ENCODE data around the gene ZNF552. TPM values are rescaled to one million over a fixed set of nuclear protein-coding genes. Genes with fewer than 3 reads are reported as not detected.

The ZNF552 gene
- total RNA-seq, 1 experiment from 2014 or later = 2.6 TPM

DNA sequence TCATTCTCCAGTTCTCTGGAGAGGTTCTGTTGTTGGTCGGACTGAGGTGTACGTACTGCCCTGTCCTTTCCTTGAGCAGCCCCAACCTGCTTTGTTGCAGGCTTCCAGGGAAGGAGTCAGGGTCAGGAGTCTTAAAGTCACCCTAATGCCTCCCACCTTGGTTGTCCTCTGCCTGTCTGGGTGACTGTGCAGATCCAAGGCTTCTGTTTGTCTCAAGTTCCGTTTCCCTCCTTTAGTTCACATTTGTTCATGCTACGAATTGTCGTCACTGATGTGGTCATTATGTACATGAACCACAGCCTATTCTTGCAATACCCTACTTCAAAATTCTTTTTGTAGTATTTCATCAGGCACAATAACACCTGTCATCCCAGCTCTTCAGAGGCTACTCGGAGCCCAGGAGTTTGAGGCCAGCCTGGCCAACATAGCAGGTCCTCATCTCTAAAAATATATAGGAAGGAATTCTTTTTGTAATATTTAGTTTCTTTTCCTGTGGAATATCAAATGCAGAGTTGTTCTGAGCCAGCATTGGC lies 37.9 kb downstream of the ZNF552 start:
- DNase-seq (ENCODE audit: low read depth) = no peak

DNA sequence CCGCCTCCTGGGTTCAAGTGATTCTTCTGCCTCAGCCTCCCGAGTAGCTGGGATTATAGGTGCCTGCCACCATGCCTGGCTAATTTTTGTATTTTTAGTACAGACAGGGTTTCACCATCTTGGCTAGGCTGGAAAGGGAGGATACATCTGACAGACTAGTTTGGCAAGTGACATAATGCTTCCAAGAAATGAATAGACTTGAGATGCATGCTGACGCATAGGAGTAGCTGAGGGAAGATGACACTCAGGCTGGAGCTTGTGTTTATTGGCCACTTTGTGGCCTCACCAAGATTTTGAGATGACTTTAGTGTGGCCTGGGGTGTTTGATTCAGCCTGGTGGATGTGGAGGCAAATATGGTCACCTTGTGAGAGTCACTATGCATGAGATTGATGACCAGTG lies 41.2 kb downstream of the ZNF552 start:
- no peak for DNase-seq (ENCODE audit: low read depth)

DNA sequence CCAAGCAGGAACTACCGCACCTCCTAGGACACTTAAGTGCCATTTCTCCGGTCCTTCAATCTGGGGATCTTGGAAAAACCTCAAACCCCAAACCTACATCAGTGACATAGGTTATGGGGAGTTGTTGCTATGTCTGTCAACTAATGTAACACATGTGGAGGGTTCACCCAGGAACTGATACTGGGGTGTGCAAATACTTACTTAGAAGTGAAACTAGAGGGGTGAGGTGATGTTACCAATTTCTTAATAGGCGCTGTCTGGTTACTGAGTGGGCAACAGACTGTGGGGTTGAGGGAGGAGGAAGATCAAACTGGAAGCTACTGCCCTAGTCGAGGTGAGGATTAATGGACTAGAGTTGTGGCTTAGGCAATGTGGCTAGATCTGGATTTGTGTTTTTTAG lies 43.3 kb downstream of the ZNF552 start:
- no peak for DNase-seq (ENCODE audit: low read depth)

DNA sequence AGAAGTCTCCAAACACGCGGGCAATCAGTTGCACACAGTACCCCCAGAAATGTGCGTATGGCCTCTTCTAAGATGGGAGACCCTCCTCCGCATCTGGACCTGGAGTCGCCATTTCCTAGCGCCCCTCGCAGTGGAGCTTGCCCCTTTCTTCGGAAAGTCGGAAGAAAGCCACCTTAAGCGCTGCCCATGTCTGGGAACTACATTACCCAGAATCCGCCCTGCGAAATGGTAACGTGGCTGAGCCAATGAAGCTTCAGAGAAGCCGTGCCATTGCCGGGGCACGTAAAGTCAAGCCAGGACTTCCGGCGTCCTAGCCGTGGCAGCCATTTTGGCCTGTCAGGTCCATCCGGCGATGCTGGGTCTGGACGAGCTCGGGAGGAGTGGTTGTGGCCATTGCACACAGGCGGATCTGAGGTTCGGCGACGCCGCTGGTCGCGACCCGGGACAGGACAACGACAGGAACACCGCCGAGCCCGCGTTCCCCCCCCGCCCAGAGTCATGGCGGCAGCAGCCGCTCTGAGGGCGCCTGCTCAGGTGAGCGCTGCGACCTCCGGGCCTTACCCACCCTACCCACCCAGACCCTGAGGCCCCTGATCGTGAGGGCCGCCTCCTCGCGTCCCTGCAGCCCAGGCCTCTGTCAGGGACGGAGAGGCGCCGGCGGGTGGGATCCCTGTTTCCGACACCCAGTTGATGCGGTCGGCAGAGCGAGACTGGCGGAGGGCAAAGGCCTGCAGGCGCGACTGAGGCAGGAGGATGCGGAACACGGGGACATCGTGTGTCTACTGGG lies 45.2 kb downstream of the ZNF552 start, which contains the start of gene ZNF586:
Gene ZNF586 (plus strand): TSS at position 332 of the 787 bp plus-strand sequence. CDS start 167 bp downstream, at position 499.
- DNase-seq (ENCODE audit: low read depth) = peak; percentile 94

DNA sequence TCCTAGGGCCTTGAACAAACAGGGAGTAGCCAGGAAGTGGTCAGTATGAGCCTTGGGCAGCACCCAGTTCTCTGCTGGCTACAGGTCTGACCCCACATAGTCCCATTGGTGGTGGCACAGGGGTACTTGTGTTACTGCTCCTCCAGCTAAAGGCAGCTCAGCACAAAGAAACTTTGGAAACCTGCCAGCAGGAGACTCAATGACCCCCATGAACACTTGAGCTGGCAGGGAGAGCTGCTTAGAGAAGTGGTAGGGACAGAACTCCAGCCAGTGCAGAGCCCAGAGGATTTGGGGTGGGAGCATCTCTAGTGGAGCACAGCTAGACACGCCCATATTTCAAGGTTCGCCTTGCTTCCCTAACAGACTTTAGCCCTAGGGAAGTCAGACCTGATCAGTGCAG lies 55.6 kb downstream of the ZNF552 start:
- DNase-seq (ENCODE audit: low read depth) = no peak

DNA sequence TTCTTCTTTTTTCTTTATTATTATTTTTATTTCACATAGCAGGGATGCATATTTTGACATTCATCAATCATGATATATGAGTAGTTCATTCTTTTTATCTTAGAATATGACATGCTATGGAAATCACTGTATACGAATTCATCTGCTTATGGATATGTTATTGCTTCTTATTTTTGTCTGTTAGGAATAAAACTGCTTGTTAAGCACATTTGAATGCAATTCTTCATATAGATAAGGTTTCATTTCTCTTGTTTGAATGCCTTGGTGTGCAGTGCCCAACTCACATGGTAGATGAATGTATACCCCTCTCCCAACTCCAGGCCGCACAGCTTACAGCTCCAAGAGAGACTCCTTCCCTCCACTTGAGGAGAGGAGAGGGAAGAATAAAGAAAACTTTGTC lies 56.8 kb downstream of the ZNF552 start:
- DNase-seq (ENCODE audit: low read depth) = no peak

Other genes with a start within 250 kb of the ZNF552 start
- 6.1 and 6.3 TPM in 2 replicates for gene ZNF416, start 236.0 kb downstream of the ZNF552 start, total RNA-seq (2014; rRNA removed; shearing (Covaris generic))
- gene ZIK1, start 230.8 kb downstream of the ZNF552 start, total RNA-seq (2014; rRNA removed; shearing (Covaris generic)) = 9.9 and 11.6 TPM in 2 replicates
- gene ZNF530, start 215.0 kb downstream of the ZNF552 start, total RNA-seq (2014; rRNA removed; shearing (Covaris generic)) = 12.7 and 17.7 TPM in 2 replicates
- gene ZNF134, start 200.7 kb downstream of the ZNF552 start, total RNA-seq (2014; rRNA removed; shearing (Covaris generic)) = 14.2 and 21.3 TPM in 2 replicates
- 9.7 and 10.1 TPM in 2 replicates for gene ZNF211, start 181.7 kb downstream of the ZNF552 start, total RNA-seq (2014; rRNA removed; shearing (Covaris generic))
- gene ZSCAN4, start 146.0 kb downstream of the ZNF552 start, total RNA-seq (2014; rRNA removed; shearing (Covaris generic)) = not detected in 2 replicates
- gene ZNF551, start 132.9 kb downstream of the ZNF552 start, total RNA-seq (2014; rRNA removed; shearing (Covaris generic)) = 8.2 and 12.1 TPM in 2 replicates
- gene ZNF154, start 105.7 kb downstream of the ZNF552 start, total RNA-seq (2014; rRNA removed; shearing (Covaris generic)) = not detected in 2 replicates
- gene ZNF671, start 87.3 kb downstream of the ZNF552 start, total RNA-seq (2014; rRNA removed; shearing (Covaris generic)) = 6.4 and 8.0 TPM in 2 replicates
- 10.1 and 21.9 TPM in 2 replicates for gene ZNF776, start 68.1 kb downstream of the ZNF552 start, total RNA-seq (2014; rRNA removed; shearing (Covaris generic))
- gene ZNF586, start 45.2 kb downstream of the ZNF552 start, total RNA-seq (2014; rRNA removed; shearing (Covaris generic)) = 10.7 and 13.7 TPM in 2 replicates
- 3.1 and 4.3 TPM in 2 replicates for gene ZNF587B, start 15.4 kb upstream of the ZNF552 start, total RNA-seq (2014; rRNA removed; shearing (Covaris generic))
- 10.6 and 11.4 TPM in 2 replicates for gene ZNF587, start 34.9 kb upstream of the ZNF552 start, total RNA-seq (2014; rRNA removed; shearing (Covaris generic))
- gene ZNF814, start 74.1 kb upstream of the ZNF552 start, total RNA-seq (2014; rRNA removed; shearing (Covaris generic)) = 0.60 and 1.3 TPM in 2 replicates
- gene ZNF417, start 101.7 kb upstream of the ZNF552 start, total RNA-seq (2014; rRNA removed; shearing (Covaris generic)) = 9.3 and 9.5 TPM in 2 replicates
- 2.1 and 3.1 TPM in 2 replicates for gene ZNF418, start 120.5 kb upstream of the ZNF552 start, total RNA-seq (2014; rRNA removed; shearing (Covaris generic))
- 2.7 and 4.6 TPM in 2 replicates for gene ZNF256, start 132.8 kb upstream of the ZNF552 start, total RNA-seq (2014; rRNA removed; shearing (Covaris generic))
- gene C19orf18, start 159.6 kb upstream of the ZNF552 start, total RNA-seq (2014; rRNA removed; shearing (Covaris generic)) = not detected in 2 replicates
- gene ZNF606, start 187.9 kb upstream of the ZNF552 start, total RNA-seq (2014; rRNA removed; shearing (Covaris generic)) = 6.4 and 8.6 TPM in 2 replicates
- not detected in 2 replicates for gene ZSCAN1, start 219.1 kb upstream of the ZNF552 start, total RNA-seq (2014; rRNA removed; shearing (Covaris generic))
- 0.72 and 0.88 TPM in 2 replicates for gene ZNF135, start 244.4 kb upstream of the ZNF552 start, total RNA-seq (2014; rRNA removed; shearing (Covaris generic))

Data from RPMI7951 (cell line).